ENCODE results near the gene MVB12A. TPM values are rescaled to one million over a fixed set of nuclear protein-coding genes. Genes with fewer than 3 reads are reported as not detected.

Gene MVB12A
- total and polyA plus RNA-seq, 2 of the 8 experiments (the other 6 are each of a cell fraction or from before 2014, with no cell fraction given) = 37.9 to 76.6 TPM

DNA sequence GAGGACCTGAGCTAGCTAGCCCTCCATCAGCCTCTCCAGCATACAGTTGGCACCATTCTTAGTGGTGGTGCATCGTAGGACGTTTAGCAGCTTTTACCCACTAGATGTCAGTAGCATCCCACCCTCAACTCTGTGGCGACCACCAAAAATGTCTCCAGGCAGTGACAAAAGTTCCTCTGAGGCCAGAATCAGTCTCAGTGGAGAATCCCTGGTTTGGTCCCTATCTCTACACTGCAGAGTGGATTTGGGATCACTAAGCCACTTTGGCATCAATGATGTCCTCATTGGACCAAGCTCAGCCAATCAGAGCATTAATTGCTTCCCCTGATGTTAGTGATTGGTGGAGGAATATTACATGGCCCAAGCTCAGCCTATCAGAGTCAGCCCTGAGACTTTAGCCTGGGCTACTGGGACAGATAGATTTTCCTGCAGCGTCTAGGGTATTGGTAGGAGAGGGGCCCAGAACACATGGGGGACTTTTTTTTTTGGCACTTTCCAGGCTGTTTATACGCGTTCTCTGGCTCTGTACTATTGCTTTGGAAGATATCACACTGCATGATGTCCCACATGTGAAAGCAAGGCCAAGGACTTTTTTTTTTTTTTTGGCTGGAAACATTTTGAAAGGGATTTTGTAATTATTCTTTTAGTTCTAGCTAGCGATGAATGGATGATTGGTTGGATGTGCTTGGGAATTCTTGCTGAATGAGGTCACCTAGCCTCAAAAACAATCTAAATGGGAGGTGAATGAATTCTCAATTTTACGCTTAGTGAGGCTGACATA, 21.6 kb downstream of the MVB12A start:
- no peaks in the 10 kb centered on the region for H3K79me1 ChIP-seq (ENCODE audit: low read depth, low read length)
- no peaks in the 10 kb centered on the region; a peak in 1 of 7 replicates for H3K27me3 ChIP-seq (replicated peaks in 1 of 4; ENCODE audit: control insufficient read depth in 3 of 4, extremely low read depth in 1 of 4, insufficient read depth in 3 of 4, low read length in 3 of 4)
- H2AFZ ChIP-seq (ENCODE audit: low read length) = no peak overlapping the region
- peak in 1 of 2 experiments; percentile 59 for DNase-seq (ENCODE audit: low read depth in 1 of 2, low spot score in 2 of 2)
- H2AK5ac ChIP-seq (ENCODE audit: low read depth, low read length) = no peak overlapping the region
- H3K4me3 ChIP-seq (ENCODE audit: extremely low read depth in 1 of 4, insufficient read depth in 2 of 4, low read depth in 3 of 4, low read length in 4 of 4) = no peak overlapping the region
- ChIA-PET CTCF (ENCODE audit: partially characterized antibody) (interaction anchor here (0.7 to 5.3 kb wide), 21 partner anchors 8 to 263 kb away, joined by 3 to 40 read pairs (median 7); partner anchors contain the start of genes CCDC194 and TMEM221), POLR2A (ENCODE audit: partially characterized antibody) (interaction anchor here (0.6 to 0.9 kb wide), 2 partner anchors 31 to 47 kb away, joined by 3 to 6 read pairs; partner anchors contain the start of gene CCDC194)
- no peak overlapping the region for H2BK5ac ChIP-seq (ENCODE audit: low read depth, low read length)
- H2BK20ac ChIP-seq (ENCODE audit: low read length) = no peak overlapping the region
- no peak overlapping the region for H3K14ac ChIP-seq (ENCODE audit: insufficient read length)
- H3K9me3 ChIP-seq (ENCODE audit: insufficient read depth in 2 of 2, low read depth in 1 of 2, low read length in 1 of 2) = peaks cover 0 to 4% of the 10 kb centered on the region in 2 experiments; a peak in 2 of 4 replicates
- FAIRE-seq = peak; percentile 45
- no peaks in the 10 kb centered on the region for H3K79me2 ChIP-seq (ENCODE audit: control insufficient read depth in 1 of 2, insufficient read depth in 2 of 2, low read length in 2 of 2)
- H3K23ac ChIP-seq (ENCODE audit: insufficient read length) = no peak overlapping the region
- H2BK120ac ChIP-seq (replicated peaks; ENCODE audit: low read depth, low read length) = no peak overlapping the region
- H3K27ac ChIP-seq (ENCODE audit: low read depth, low read length) = no peak overlapping the region
- H3K18ac ChIP-seq (ENCODE audit: extremely low read depth, low read length) = no peak overlapping the region
- H3K56ac ChIP-seq (replicated peaks; ENCODE audit: insufficient read length, low read depth, low read length) = no peak overlapping the region
- WGBS, 2 experiments (ENCODE audit: extremely low coverage in 1 of 2, insufficient coverage in 1 of 2, insufficient read length in 1 of 2, insufficient replicate concordance in 2 of 2, low coverage in 1 of 2, low lambda C conversion rate in 2 of 2, missing lambda C conversion rate in 1 of 2) = 68% methylated on average over 8 of the region's 8 CpGs; no CpG with 5 or more reads in 1 of the 2 experiments
- no peak overlapping the region for H4K8ac ChIP-seq (ENCODE audit: extremely low read depth, insufficient read depth, low read length)
- H3K4me2 ChIP-seq (ENCODE audit: insufficient read depth in 1 of 2, low read depth in 2 of 2, low read length in 2 of 2) = no peak overlapping the region
- no peak overlapping the region for H4K91ac ChIP-seq (replicated peaks; ENCODE audit: insufficient read length, low read length)
- no peaks in the 10 kb centered on the region for H3K4me1 ChIP-seq (replicated peaks in 1 of 4; ENCODE audit: control insufficient read depth in 3 of 4, insufficient read depth in 4 of 4, low read length in 3 of 4)
- H3K4ac ChIP-seq (replicated peaks; ENCODE audit: insufficient read length, low read depth, low read length) = no peak overlapping the region
- peaks cover 0 to 5% of the 10 kb centered on the region in 2 experiments for H4K20me1 ChIP-seq (replicated peaks in 1 of 2; ENCODE audit: control insufficient read depth in 1 of 2, insufficient read depth in 2 of 2, low read length in 2 of 2)
- no peak overlapping the region for H2BK12ac ChIP-seq (ENCODE audit: low read depth, low read length)
- no peak overlapping the region for H3K9ac ChIP-seq (replicated peaks in 1 of 4; ENCODE audit: extremely low read depth in 1 of 4, low read depth in 3 of 4, low read length in 3 of 4)
- H2BK15ac ChIP-seq (ENCODE audit: low read length) = no peak overlapping the region
- peaks cover 11% of the 10 kb centered on the region; the same call in 1 of the 2 replicates for H3K23me2 ChIP-seq (ENCODE audit: low read depth, low read length)
- H3K36me3 ChIP-seq (ENCODE audit: control insufficient read depth in 2 of 4, insufficient read depth in 4 of 4, low read length in 3 of 4) = no peaks in the 10 kb centered on the region
- H4K5ac ChIP-seq (ENCODE audit: insufficient read length, low read depth, low read length) = no peak overlapping the region
- TF ChIP-seq SP2 (IDR thresholded peaks at IDR 0.05; ENCODE audit: low read length) = peak; percentile 9; the same call in 1 of the 2 replicates
- TF ChIP-seq POLR2A (IDR thresholded peaks at IDR 0.05; ENCODE audit: control extremely low read depth in 1 of 2, low read depth in 2 of 2, low read length in 2 of 2) = no peak
- TF ChIP-seq KDM4A (IDR thresholded peaks at IDR 0.05; ENCODE audit: low read depth, low read length, severe bottlenecking) = no peak
- TF ChIP-seq POU5F1 (IDR thresholded peaks at IDR 0.05; ENCODE audit: low read depth, low read length) = no peak
- no peak for TF ChIP-seq ATF2 (IDR thresholded peaks at IDR 0.05; ENCODE audit: low read length)
- no peak for TF ChIP-seq SAP30 (IDR thresholded peaks at IDR 0.05; ENCODE audit: insufficient read depth, insufficient replicate concordance, low read length)
- TF ChIP-seq CREB1 (IDR thresholded peaks at IDR 0.05) = no peak
- TF ChIP-seq GABPA (IDR thresholded peaks at IDR 0.05; ENCODE audit: borderline replicate concordance, insufficient read depth, low read length) = no peak
- no peak for TF ChIP-seq TBP (IDR thresholded peaks at IDR 0.05; ENCODE audit: low read depth, low read length)
